Lower lobe of right lung (tissue), 2 donors: ENCODE measurements around the gene KCNG2. TPM values are rescaled to one million over a fixed set of nuclear protein-coding genes. Genes with fewer than 3 reads are reported as not detected.

Experiments
- ATAC-seq, 2 donors: fragments of 200-7000 bp; cut with Tn5 transposase; one replicate each; pipeline ENCODE4 v1.9.1; 2020 to 2022; ENCODE audit warnings: mild to moderate bottlenecking in 2 of 2, moderate library complexity in 2 of 2
- DNase-seq: peaks from one replicate; pipeline ENCODE4 v3.0.0-alpha.2; 2020
- H3K27ac ChIP-seq: fragments of 200-600 bp; one replicate; pipeline ENCODE4 v1.8.0; 2022
- H3K27me3 ChIP-seq: fragments of 200-600 bp; one replicate; pipeline ENCODE4 v1.8.0; 2022; ENCODE audit warnings: low read depth
- H3K36me3 ChIP-seq: fragments of 200-600 bp; one replicate; pipeline ENCODE4 v1.8.0; 2022; ENCODE audit warnings: mild to moderate bottlenecking
- H3K4me1 ChIP-seq: fragments of 200-600 bp; one replicate; pipeline ENCODE4 v1.8.0; 2022
- H3K4me3 ChIP-seq: fragments of 200-600 bp; one replicate; pipeline ENCODE4 v1.8.0; 2022; ENCODE audit warnings: mild to moderate bottlenecking
- H3K9me3 ChIP-seq: fragments of 200-600 bp; one replicate; pipeline ENCODE4 v1.8.0; 2022
- intact Hi-C: fragments of 100-400 bp; cut with DNase I; formaldehyde crosslinking; loops from one replicate; pipeline ENCODE4 v1.11.0; 2022
- total RNA-seq: library from RNA; stranded (reverse); fragmentation: NEBNext Ultra II Directional; extraction: Animal tissue kit (Norgen Biotek cat#: 25700); gene quantifications from one replicate; pipeline ENCODE4 v1.2.1, GENCODE V29; 2021
- TF ChIP-seq, protein P1 (sequence below): fragments of 200-600 bp; IDR thresholded peaks from one replicate; pipeline ENCODE4 v1.8.0; 2022; ENCODE audit warnings: antibody characterized with exemption, mild to moderate bottlenecking
- donor health status: DM: no; HTN: yes; CAD: no; lungs with severe emphysema.

Gene KCNG2
- total RNA-seq, 1 donor from 2014 or later = 0.50 TPM

DNA sequence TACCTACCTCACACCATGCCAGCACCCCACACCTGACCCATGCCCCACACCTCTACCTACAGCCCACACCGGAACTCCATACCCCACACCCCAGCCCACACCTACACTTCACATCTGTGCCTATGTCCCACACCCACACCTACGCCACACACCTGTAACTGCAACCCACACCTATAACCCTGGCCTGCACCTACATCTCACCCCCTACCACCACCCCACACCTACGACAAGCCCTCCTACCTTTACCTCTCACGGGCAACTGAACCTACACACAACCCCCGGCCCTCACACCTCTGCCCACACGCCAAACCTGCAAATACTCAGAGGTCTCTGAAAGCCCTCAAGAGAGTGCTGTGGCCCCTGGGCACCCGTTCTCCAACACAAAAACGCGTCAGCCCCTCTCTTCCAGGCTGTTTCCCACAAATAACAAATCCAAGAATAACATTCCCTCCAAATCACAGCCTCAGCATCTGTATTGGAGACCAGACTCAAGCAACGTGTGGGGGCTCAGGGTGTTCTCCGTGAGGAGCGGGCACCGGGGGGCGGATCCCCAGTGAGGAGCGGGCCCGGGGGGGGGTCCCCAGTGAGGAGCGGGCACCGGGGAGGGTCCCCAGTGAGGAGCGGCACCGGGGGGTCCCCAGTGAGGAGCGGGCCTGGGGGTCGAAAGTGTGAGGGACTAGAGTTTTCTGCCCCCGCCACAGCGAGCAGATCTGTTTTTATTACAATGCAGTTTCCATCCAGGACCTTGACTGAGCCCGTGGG lies 120.3 kb downstream of the KCNG2 start:
- ATAC-seq = peak; percentile 11 to 34
- Histone ChIP-seq H3K9me3 (no peaks in the 10 kb centered on the region), H3K4me1 (no peaks in the 10 kb centered on the region), H3K27me3 (no peaks in the 10 kb centered on the region), H3K36me3 (peaks cover 41% of the 10 kb centered on the region), H3K4me3 (no peak overlapping the region), H3K27ac (no peak overlapping the region)
- intact Hi-C loops = no loop called here
- peak; percentile 34 for DNase-seq
- TF ChIP-seq, protein P1, sequence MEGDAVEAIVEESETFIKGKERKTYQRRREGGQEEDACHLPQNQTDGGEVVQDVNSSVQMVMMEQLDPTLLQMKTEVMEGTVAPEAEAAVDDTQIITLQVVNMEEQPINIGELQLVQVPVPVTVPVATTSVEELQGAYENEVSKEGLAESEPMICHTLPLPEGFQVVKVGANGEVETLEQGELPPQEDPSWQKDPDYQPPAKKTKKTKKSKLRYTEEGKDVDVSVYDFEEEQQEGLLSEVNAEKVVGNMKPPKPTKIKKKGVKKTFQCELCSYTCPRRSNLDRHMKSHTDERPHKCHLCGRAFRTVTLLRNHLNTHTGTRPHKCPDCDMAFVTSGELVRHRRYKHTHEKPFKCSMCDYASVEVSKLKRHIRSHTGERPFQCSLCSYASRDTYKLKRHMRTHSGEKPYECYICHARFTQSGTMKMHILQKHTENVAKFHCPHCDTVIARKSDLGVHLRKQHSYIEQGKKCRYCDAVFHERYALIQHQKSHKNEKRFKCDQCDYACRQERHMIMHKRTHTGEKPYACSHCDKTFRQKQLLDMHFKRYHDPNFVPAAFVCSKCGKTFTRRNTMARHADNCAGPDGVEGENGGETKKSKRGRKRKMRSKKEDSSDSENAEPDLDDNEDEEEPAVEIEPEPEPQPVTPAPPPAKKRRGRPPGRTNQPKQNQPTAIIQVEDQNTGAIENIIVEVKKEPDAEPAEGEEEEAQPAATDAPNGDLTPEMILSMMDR = no peak

DNA sequence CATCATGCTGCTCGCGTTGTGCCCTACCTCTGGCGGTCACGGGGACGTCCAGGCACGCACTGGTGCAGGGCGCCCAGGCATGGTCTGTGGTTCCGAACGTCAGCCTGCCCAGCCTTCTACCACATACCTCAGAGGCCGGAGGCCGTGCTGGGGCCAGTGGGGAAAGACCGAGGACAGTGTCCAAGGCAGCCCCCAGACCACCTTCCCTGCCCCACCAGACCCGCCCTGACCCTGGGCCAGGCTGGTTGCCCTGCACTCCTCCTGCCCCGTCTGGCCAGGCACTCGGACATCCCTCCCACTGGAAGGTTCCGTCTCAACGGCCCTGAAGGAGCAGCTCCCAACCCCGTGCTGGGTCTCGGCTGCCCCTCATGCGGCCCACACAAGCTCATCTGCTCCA lies 120.9 kb downstream of the KCNG2 start:
- TF ChIP-seq, protein P1 = no peak
- peaks cover 44% of the 10 kb centered on the region for H3K36me3 ChIP-seq

DNA sequence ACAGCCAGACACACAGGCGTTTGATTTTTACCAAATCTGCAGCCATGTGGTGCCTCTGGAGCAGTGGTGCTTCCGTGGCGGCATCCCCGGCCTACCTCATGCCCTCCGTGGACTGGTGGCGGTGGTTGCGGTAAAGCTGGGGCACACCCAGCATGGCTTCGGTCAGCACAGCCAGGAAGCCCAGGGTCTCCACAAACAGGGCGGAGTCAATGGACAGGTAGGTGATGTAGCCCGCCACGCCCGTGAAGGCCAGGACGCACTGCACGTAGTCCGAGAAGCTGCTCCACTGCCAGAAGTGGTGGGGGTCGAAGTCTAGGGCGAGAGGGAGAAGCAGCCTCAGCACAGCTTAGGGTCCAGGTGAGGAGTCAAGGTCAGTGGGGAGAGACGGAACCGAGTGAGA lies 121.4 kb downstream of the KCNG2 start:
- no peak overlapping the region for H3K4me3 ChIP-seq
- no peak for ATAC-seq
- H3K27ac ChIP-seq = no peak overlapping the region
- TF ChIP-seq, protein P1 = no peak
- H3K36me3 ChIP-seq = peaks cover 44% of the 10 kb centered on the region
- peak; percentile 37 for DNase-seq
- intact Hi-C loops = no loop called here
- no peaks in the 10 kb centered on the region for H3K4me1 ChIP-seq
- no peaks in the 10 kb centered on the region for H3K9me3 ChIP-seq
- H3K27me3 ChIP-seq = no peaks in the 10 kb centered on the region

More for the DNA sequence above, 120.9 kb downstream of the KCNG2 start:
- DNase-seq = peak; percentile 34
- Histone ChIP-seq H3K4me3 (no peak overlapping the region), H3K27me3 (no peaks in the 10 kb centered on the region), H3K4me1 (no peaks in the 10 kb centered on the region), H3K9me3 (no peaks in the 10 kb centered on the region), H3K27ac (no peak overlapping the region)
- ATAC-seq = no peak
- intact Hi-C loops = no loop called here

DNA sequence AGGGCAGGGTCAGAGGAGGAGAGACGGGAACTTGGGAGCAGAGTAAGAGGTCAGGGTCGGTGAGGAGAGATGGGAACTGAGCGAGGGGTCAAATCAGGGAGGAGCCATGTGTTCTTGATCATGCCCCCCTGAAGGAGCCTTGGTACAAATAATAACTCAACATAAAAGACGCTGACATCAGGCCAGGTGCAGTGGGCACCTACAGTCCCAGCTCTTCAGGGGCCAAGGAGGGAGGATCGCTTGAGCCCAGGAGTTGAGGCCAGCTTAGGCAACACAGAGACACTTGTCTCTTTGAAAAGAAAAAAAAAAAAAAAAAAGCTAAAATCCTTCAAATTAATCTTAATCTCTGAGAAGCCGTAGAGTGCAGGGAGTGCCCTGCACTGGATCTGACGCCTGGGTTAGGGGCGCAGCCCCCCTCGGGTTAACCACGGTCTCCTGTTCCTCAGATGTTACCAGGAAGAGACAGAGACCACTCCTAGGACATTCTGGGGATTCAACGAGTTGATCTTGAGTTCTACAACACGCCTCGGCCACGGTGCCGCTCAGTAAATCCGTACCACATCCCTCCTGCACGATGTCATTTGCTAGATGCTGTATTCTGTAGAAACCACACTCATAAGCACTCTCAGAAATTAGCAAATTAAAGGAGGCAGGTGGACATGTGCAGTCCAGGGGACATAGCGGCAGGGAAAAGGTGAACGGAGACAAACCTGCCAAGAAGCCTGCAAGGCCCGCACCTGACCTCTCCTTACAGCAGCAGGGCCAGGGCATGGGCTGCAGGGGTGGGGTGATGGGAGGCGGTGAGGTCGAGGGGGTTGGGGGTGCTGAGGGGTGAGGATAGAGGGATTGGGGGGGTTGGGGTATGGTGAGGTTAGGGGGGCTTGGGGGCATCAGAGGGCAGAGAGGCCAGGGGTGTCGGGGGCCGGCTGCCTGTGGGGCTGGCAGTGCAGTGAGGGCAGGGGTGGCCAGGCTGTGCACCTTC lies 124.5 kb downstream of the KCNG2 start:
- no peaks in the 10 kb centered on the region for H3K27me3 ChIP-seq
- H3K36me3 ChIP-seq = peaks cover 32% of the 10 kb centered on the region
- intact Hi-C loops = no loop called here
- no peaks in the 10 kb centered on the region for H3K9me3 ChIP-seq
- H3K4me3 ChIP-seq = no peak overlapping the region
- TF ChIP-seq, protein P1 = no peak
- DNase-seq = peak; percentile 18
- H3K4me1 ChIP-seq = peaks cover 8% of the 10 kb centered on the region
- H3K27ac ChIP-seq = no peak overlapping the region
- no peak for ATAC-seq

DNA sequence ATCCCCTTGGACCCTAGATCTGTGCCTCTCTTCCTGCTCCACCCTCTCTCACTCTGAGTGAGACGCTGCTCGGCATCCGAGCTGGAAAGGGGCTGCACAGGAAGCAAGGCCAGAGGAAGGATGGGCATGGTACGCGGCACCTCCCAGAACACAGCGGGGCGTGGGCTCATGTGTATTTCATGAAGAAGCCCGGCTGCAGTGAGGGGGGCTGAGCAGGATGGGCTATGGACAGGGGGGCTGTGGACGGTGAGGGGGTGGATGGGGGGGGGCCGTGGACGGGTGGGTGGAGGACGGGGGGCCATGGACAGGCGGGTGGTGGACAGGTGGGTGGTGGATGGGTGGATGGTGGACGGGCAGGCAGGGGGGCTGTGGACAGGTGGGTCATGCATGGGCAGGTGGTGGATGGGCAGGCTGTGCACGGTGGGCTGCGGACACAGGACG lies 125.3 kb downstream of the KCNG2 start:
- ATAC-seq (no peak), DNase-seq (peak; percentile 37)
- Histone ChIP-seq H3K9me3 (no peaks in the 10 kb centered on the region), H3K4me3 (no peak overlapping the region), H3K4me1 (peaks cover 8% of the 10 kb centered on the region), H3K27ac (no peak overlapping the region), H3K27me3 (no peaks in the 10 kb centered on the region), H3K36me3 (peaks cover 33% of the 10 kb centered on the region)
- TF ChIP-seq, protein P1 = no peak
- intact Hi-C loops = no loop called here
